NCI-H1092 treated with DMSO at 0.1 percent for 48 hours (cell line): ENCODE data around the gene NFE2L3.

Experiments
- DNase-seq: peaks from one replicate; lab custom pipeline; 2025; lab: John Stamatoyannopoulos, UW

NFE2L3 gene

GRCh38 chr7:26199301-26200037 lies 47.5 kb downstream of the NFE2L3 start:
- DNase-seq, result peak; percentile 53

- peak; percentile 92 for DNase-seq
These were observed 48.0 kb downstream of the NFE2L3 start for GRCh38 chr7:26200038-26200443.

- DNase-seq, result peak; percentile 100
These were observed 48.6 kb downstream of the NFE2L3 start, which contains the start of gene HNRNPA2B1 for GRCh38 chr7:26200444-26201246. Gene HNRNPA2B1 (minus strand): TSS chr7:26200746. CDS start chr7:26200577, 169 bp downstream.

GRCh38 chr7:26201247-26202018 lies 49.4 kb downstream of the NFE2L3 start, which contains the start of gene CBX3:
Gene CBX3 (plus strand): TSS chr7:26201745. CDS start chr7:26202999, 1,254 bp downstream.
- peak; percentile 99 for DNase-seq

- DNase-seq, result peak; percentile 60
These were observed 50.3 kb downstream of the NFE2L3 start for GRCh38 chr7:26202019-26202990.

GRCh38 chr7:26203016-26203415 lies 51.0 kb downstream of the NFE2L3 start:
- DNase-seq, result no peak

GRCh38 chr7:26208040-26208439 lies 56.0 kb downstream of the NFE2L3 start:
- DNase-seq, result no peak

GRCh38 chr7:26212921-26213718 lies 61.1 kb downstream of the NFE2L3 start:
- no peak for DNase-seq

GRCh38 chr7:26213807-26214515 lies 62.0 kb downstream of the NFE2L3 start:
- DNase-seq, result no peak

- DNase-seq, result no peak
These were observed 64.1 kb downstream of the NFE2L3 start for GRCh38 chr7:26216049-26216448.

GRCh38 chr7:26224359-26224758 lies 72.4 kb downstream of the NFE2L3 start:
- no peak for DNase-seq

GRCh38 chr7:26227987-26228386 lies 76.0 kb downstream of the NFE2L3 start:
- no peak for DNase-seq

- no peak for DNase-seq
These were observed 82.0 kb downstream of the NFE2L3 start for GRCh38 chr7:26233902-26234511.
